ENCODE results near the gene IRGQ. TPM values are rescaled to one million over a fixed set of nuclear protein-coding genes. Genes with fewer than 3 reads are reported as not detected.
"Not testable (repeated sequence)": the region's sequence is repeated elsewhere in the genome, so short reads cannot be mapped to it uniquely, and the experiment has no call there.

IRGQ gene
- total RNA-seq, 1 experiment from 2014 or later, result 26.6 TPM

- peak; percentile 32 for DNase-seq (ENCODE audit: low read depth)
These were observed 23.8 kb downstream of the IRGQ start for GRCh38 chr19:43572171-43572588.

- DNase-seq (ENCODE audit: low read depth), result peak; percentile 61
These were observed 25.7 kb downstream of the IRGQ start for GRCh38 chr19:43570174-43570791.

- DNase-seq (ENCODE audit: low read depth), result no peak
These were observed 26.3 kb downstream of the IRGQ start for GRCh38 chr19:43569657-43570056.

- no peak for DNase-seq (ENCODE audit: low read depth)
These were observed 31.1 kb downstream of the IRGQ start for GRCh38 chr19:43564800-43565199.

- DNase-seq (ENCODE audit: low read depth), result no peak
These were observed 32.0 kb downstream of the IRGQ start for GRCh38 chr19:43563816-43564457.

- peak; percentile 99 for DNase-seq (ENCODE audit: low read depth)
These were observed 33.2 kb downstream of the IRGQ start for GRCh38 chr19:43562698-43563241.

- no peak for DNase-seq (ENCODE audit: low read depth)
These were observed 33.7 kb downstream of the IRGQ start for GRCh38 chr19:43562226-43562697.

- DNase-seq (ENCODE audit: low read depth), result no peak
These were observed 34.6 kb downstream of the IRGQ start for GRCh38 chr19:43561139-43561970.

GRCh38 chr19:43560687-43561086, 35.2 kb downstream of the IRGQ start:
- DNase-seq (ENCODE audit: low read depth), result peak; percentile 55

- DNase-seq (ENCODE audit: low read depth), result peak; percentile 65
These were observed 40.7 kb downstream of the IRGQ start for GRCh38 chr19:43555185-43555770.

- DNase-seq (ENCODE audit: low read depth), result no peak
These were observed 41.5 kb downstream of the IRGQ start for GRCh38 chr19:43554317-43554895.

GRCh38 chr19:43553656-43554055, 42.3 kb downstream of the IRGQ start:
- no peak for DNase-seq (ENCODE audit: low read depth)

- DNase-seq (ENCODE audit: low read depth), result no peak
These were observed 43.3 kb downstream of the IRGQ start for GRCh38 chr19:43552616-43553015.

- DNase-seq (ENCODE audit: low read depth), result no peak
These were observed 43.8 kb downstream of the IRGQ start for GRCh38 chr19:43552198-43552450.

GRCh38 chr19:43551399-43552197, 44.3 kb downstream of the IRGQ start:
- DNase-seq (ENCODE audit: low read depth), result no peak

GRCh38 chr19:43548706-43549105, 47.2 kb downstream of the IRGQ start:
- no peak for DNase-seq (ENCODE audit: low read depth)

- DNase-seq (ENCODE audit: low read depth), result not testable (repeated sequence)
These were observed 48.0 kb downstream of the IRGQ start for GRCh38 chr19:43547926-43548325.

GRCh38 chr19:43546581-43546980, 49.4 kb downstream of the IRGQ start:
- DNase-seq (ENCODE audit: low read depth), result no peak

- no peak for DNase-seq (ENCODE audit: low read depth)
These were observed 50.0 kb downstream of the IRGQ start for GRCh38 chr19:43545981-43546380.

- no peak for DNase-seq (ENCODE audit: low read depth)
These were observed 50.7 kb downstream of the IRGQ start for GRCh38 chr19:43545276-43545675.

GRCh38 chr19:43544077-43544476, 51.9 kb downstream of the IRGQ start:
- DNase-seq (ENCODE audit: low read depth), result no peak

All from M059J (cell line).